Bladder microvascular endothelial cell (primary cell): ENCODE data around the gene OR5D14. TPM values are rescaled to one million over a fixed set of nuclear protein-coding genes. Genes with fewer than 3 reads are reported as not detected.

Experiments
- total RNA-seq: library from RNA; depleted of rRNA; stranded (reverse); fragments of >200 nt; gene quantifications from 2 replicates; pipeline ENCODE4 v1.2.3, GENCODE V29; 2014

The OR5D14 gene
- not detected in 2 replicates for total RNA-seq

GRCh38 chr11:55795256-55795655 lies at the start of gene OR5D14:
OR5D14 (plus strand) TSS chr11:55795556; CDS start chr11:55795556, 0 bp downstream.

GRCh38 chr11:55773138-55773537 lies 22.2 kb upstream of the OR5D14 start, which contains the start of gene OR5D13:
OR5D13 (plus strand) TSS chr11:55773438; CDS start chr11:55773438, 0 bp downstream.

GRCh38 chr11:55811067-55811466 lies 15.7 kb downstream of the OR5D14 start, which contains the start of gene OR5L1:
OR5L1 (plus strand) TSS chr11:55811367; CDS start chr11:55811467, 100 bp downstream.

GRCh38 chr11:55819330-55819729 lies 24.0 kb downstream of the OR5D14 start, which contains the start of gene OR5D18:
OR5D18 (plus strand) TSS chr11:55819630; CDS start chr11:55819630, 0 bp downstream.

GRCh38 chr11:55826919-55827318 lies 31.6 kb downstream of the OR5D14 start, which contains the start of gene OR5L2:
OR5L2 (plus strand) TSS chr11:55827219; CDS start chr11:55827219, 0 bp downstream.

GRCh38 chr11:55838452-55838851 lies 43.1 kb downstream of the OR5D14 start, which contains the start of gene OR5D16:
OR5D16 (plus strand) TSS chr11:55838752; CDS start chr11:55838752, 0 bp downstream.

Other genes starting within 250 kb of the OR5D14 start
- not detected in 2 replicates for gene OR4C15, start 241.1 kb upstream of the OR5D14 start, total RNA-seq
- gene OR4C16, start 223.4 kb upstream of the OR5D14 start, total RNA-seq, result not detected in 2 replicates
- gene OR4C11, start 187.9 kb upstream of the OR5D14 start, total RNA-seq, result not detected in 2 replicates
- not detected in 2 replicates for gene OR4P4, start 160.4 kb upstream of the OR5D14 start, total RNA-seq
- not detected in 2 replicates for gene OR4S2, start 147.2 kb upstream of the OR5D14 start, total RNA-seq
- not detected in 2 replicates for gene OR4C6, start 133.4 kb upstream of the OR5D14 start, total RNA-seq
- not detected in 2 replicates for gene OR5D13, start 22.1 kb upstream of the OR5D14 start, total RNA-seq
- gene OR5L1, start 15.8 kb downstream of the OR5D14 start, total RNA-seq, result not detected in 2 replicates
- not detected in 2 replicates for gene OR5D18, start 24.1 kb downstream of the OR5D14 start, total RNA-seq
- gene OR5L2, start 31.7 kb downstream of the OR5D14 start, total RNA-seq, result not detected in 2 replicates
- not detected in 2 replicates for gene OR5D16, start 43.2 kb downstream of the OR5D14 start, total RNA-seq
- not detected in 2 replicates for gene TRIM51, start 87.7 kb downstream of the OR5D14 start, total RNA-seq
- not detected in 2 replicates for gene OR5W2, start 119.0 kb downstream of the OR5D14 start, total RNA-seq
- gene OR5I1, start 140.8 kb downstream of the OR5D14 start, total RNA-seq, result not detected in 2 replicates
- not detected in 2 replicates for gene OR10AG1, start 174.4 kb downstream of the OR5D14 start, total RNA-seq
- not detected in 2 replicates for gene OR5F1, start 199.1 kb downstream of the OR5D14 start, total RNA-seq
- not detected in 2 replicates for gene OR5AS1, start 232.1 kb downstream of the OR5D14 start, total RNA-seq